ENCODE data around the gene BUD23. TPM values are rescaled to one million over a fixed set of nuclear protein-coding genes. Genes with fewer than 3 reads are reported as not detected.

Gene BUD23
- total and polyA plus RNA-seq, 8 donors: 17.4 to 71.9 (median 44.2) TPM

DNA sequence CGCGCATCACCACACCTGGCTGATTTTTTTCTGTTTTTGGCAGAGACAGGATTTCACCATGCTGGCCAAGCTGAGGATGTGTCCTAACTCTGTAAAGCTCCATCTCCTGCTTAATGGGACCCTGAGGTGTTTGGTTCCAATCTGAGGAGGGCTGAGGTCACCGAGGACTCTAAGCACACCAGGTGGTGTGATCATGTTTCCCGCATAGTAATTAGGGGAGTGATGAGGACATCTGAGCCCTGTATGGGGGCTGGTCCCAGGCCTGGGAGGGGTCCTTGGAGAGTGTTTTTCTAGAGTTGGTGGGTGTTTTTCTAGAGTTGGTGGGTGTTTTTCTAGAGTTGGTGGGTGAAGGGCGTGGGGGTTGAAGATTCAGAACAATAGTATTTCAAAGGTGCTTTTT lies 58.2 kb downstream of the BUD23 start:
- no peaks in the 10 kb centered on the region for H3K9me3 ChIP-seq
- peaks cover 0 to 12% (median 10%) of the 10 kb centered on the region in 4 donors for H3K36me3 ChIP-seq
- H3K4me1 ChIP-seq: peaks cover 19 to 53% (median 38%) of the 10 kb centered on the region in 4 donors
- H3K27me3 ChIP-seq: no peaks in the 10 kb centered on the region
- WGBS, 5 donors: 85 to 92% (median 91%) methylated on average over 5 of the region's 5 CpGs
- no peak for TF ChIP-seq POLR2A (IDR thresholded peaks at IDR 0.05)
- H3K27ac ChIP-seq: peak overlapping the region in 4 of 5 donors; percentile 72 to 80 (median 76)
- intact Hi-C loops (cut with DNase I; ENCODE audit: low total_unique reads): no loop called here
- peak in 1 of 2 donors; percentile 51 for DNase-seq
- no peak overlapping the region for H3K4me3 ChIP-seq

DNA sequence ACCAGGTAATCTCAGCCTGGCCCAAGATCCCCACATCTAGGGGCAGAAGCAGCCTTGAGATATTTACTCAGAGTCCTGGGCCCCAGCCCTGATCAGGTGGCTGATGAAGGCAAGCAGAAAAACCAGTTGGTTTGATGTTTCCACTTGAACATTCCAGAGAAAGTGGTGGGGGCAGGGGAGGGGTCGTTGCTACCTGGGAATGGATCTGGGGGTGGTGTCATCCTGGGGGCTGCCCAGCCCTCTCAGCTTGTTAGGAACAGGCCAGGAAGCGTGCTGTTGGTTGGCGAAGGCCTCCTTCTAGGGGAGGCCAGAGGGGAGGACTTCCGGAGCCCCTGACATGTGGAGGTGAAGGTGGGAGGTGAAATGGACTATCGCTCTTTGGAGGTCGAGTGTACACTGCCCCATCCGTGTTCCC lies 58.9 kb downstream of the BUD23 start:
- WGBS, 5 donors: 25 to 56% (median 46%) methylated on average over 7 of the region's 7 CpGs
- Histone ChIP-seq H3K4me1 (peaks cover 19 to 49% (median 36%) of the 10 kb centered on the region in 4 donors), H3K27ac (peak overlapping the region; percentile 72 to 80 (median 75))

DNA sequence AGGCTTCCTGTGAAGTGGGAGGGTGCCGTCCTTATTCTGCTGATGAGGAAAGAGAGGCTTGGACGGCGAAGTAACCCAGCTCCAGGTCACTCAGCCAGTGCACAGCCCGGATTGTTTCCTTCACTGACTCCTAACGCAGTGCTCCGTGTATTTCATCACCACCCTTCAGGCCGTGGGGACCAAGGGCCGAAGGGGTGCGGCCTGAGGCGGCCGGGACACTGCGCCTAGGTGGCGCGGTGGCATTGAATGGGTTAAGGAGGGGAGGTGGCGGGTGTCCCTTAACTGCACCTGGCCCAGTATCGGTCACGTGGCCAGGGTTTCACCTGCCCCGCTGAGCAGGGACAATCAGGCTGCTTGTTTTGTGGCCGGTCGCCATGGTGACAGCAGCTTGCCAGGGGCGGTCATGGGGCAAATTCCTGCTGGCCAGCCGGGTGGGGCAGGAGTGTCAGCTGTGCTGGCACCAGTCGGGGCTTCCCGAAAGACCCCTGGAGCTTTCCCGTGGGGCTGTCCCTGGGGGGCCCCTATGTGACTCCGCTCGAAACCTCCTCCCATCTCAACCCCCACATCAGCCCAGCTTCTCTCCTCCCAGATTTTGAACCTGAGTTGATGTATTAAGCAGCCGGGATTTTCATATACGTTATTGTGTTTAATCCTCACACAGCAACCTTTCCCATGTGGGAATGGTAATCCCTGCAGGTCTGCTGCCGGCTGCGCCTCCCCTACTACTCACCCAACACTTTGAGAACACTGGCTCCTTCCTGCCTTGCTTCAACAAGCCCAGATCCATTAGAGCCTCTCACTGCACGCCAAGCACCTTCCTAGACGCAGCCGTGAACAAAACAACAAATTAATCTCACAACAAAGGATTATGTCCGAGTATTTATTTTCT lies 59.6 kb downstream of the BUD23 start:
- Histone ChIP-seq H3K4me1 (peaks cover 14 to 42% (median 29%) of the 10 kb centered on the region in 4 donors), H3K9me3 (no peaks in the 10 kb centered on the region), H3K36me3 (no peaks in the 10 kb centered on the region), H3K27me3 (no peaks in the 10 kb centered on the region), H3K27ac (peak overlapping the region; percentile 72 to 80 (median 75)), H3K4me3 (peak overlapping the region in 1 of 4 donors; percentile 17)
- intact Hi-C loops (cut with DNase I; ENCODE audit: low total_unique reads): no loop called here
- TF ChIP-seq, protein P1, sequence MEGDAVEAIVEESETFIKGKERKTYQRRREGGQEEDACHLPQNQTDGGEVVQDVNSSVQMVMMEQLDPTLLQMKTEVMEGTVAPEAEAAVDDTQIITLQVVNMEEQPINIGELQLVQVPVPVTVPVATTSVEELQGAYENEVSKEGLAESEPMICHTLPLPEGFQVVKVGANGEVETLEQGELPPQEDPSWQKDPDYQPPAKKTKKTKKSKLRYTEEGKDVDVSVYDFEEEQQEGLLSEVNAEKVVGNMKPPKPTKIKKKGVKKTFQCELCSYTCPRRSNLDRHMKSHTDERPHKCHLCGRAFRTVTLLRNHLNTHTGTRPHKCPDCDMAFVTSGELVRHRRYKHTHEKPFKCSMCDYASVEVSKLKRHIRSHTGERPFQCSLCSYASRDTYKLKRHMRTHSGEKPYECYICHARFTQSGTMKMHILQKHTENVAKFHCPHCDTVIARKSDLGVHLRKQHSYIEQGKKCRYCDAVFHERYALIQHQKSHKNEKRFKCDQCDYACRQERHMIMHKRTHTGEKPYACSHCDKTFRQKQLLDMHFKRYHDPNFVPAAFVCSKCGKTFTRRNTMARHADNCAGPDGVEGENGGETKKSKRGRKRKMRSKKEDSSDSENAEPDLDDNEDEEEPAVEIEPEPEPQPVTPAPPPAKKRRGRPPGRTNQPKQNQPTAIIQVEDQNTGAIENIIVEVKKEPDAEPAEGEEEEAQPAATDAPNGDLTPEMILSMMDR (IDR thresholded peaks at IDR 0.05): no peak
- TF ChIP-seq POLR2AphosphoS5 (IDR thresholded peaks at IDR 0.05): peak; percentile 38 to 92 (median 54)
- WGBS, 5 donors: 17 to 35% (median 22%) methylated on average over 18 to 35 of the region's 35 CpGs
- DNase-seq: peak; percentile 96 to 98

More for the DNA sequence above, 58.9 kb downstream of the BUD23 start:
- DNase-seq: peak in 1 of 2 donors; percentile 84
- Histone ChIP-seq H3K9me3 (no peaks in the 10 kb centered on the region), H3K4me3 (peak overlapping the region in 1 of 4 donors; percentile 17), H3K36me3 (peaks cover 0 to 4% (median 2%) of the 10 kb centered on the region in 4 donors), H3K27me3 (no peaks in the 10 kb centered on the region)
- TF ChIP-seq POLR2AphosphoS5 (IDR thresholded peaks at IDR 0.05): no peak
- TF ChIP-seq, protein P1 (IDR thresholded peaks at IDR 0.05): no peak
- no peak for TF ChIP-seq POLR2A (IDR thresholded peaks at IDR 0.05)
- TF ChIP-seq EP300 (IDR thresholded peaks at IDR 0.05): no peak
- intact Hi-C loops (cut with DNase I; ENCODE audit: low total_unique reads): no loop called here

DNA sequence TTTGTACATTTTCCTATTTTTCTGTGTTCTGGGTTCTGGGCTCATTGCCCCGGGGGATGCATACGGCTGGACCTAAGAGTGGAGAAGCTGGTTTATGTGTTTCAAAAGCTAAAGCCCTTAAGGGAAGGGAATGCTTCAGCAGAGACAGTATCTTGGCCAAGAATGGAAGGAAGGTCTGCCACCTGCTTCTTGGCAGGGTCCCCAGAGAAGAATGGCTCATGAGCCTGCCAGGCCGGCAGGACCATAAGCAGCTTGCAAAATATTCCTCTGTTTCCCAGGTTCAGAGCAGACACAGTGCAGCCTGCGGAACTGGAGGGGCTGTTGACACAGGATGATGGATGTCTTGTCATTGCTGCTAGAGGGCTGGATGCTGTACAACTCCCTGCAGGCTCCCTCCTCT lies 63.0 kb downstream of the BUD23 start:
- intact Hi-C loops (cut with DNase I; ENCODE audit: low total_unique reads): no loop called here
- Histone ChIP-seq H3K27me3 (no peaks in the 10 kb centered on the region), H3K36me3 (no peaks in the 10 kb centered on the region), H3K4me3 (no peak overlapping the region), H3K9me3 (no peaks in the 10 kb centered on the region), H3K4me1 (peaks cover 13 to 29% (median 19%) of the 10 kb centered on the region in 4 donors), H3K27ac (peak overlapping the region in 1 of 5 donors; percentile 64)
- 35 to 48% (median 46%) methylated on average over 4 of the region's 4 CpGs for WGBS, 5 donors
- DNase-seq: peak; percentile 42 to 52
- TF ChIP-seq POLR2AphosphoS5 (IDR thresholded peaks at IDR 0.05): no peak
- TF ChIP-seq, protein P1 (IDR thresholded peaks at IDR 0.05): no peak
- no peak for TF ChIP-seq POLR2A (IDR thresholded peaks at IDR 0.05)
- no peak for TF ChIP-seq EP300 (IDR thresholded peaks at IDR 0.05)

Small RNAs within 50 kb of the gene (small RNA-seq; reads per million reads assigned to genes)
- gene MIR4284: 0 reads per million in 4 donors
- gene RN7SL265P: 0 reads per million in 4 donors

Other genes with a start within 250 kb of the BUD23 start
- under 1 TPM in 1 of 5 donors, not detected in 4; 0.18 TPM for gene FZD9, start 249.8 kb upstream of the BUD23 start, total RNA-seq
- gene FZD9, start 249.8 kb upstream of the BUD23 start, polyA plus RNA-seq: under 1 TPM in 2 of 3 donors, not detected in 1; 0.35 to 0.50 TPM
- gene BAZ1B, start 161.3 kb upstream of the BUD23 start, total RNA-seq: 100 to 1,000 TPM in 1 of 5 donors, 10 to 100 TPM in 4; 43.0 to 210 (median 52.2) TPM
- gene BAZ1B, start 161.3 kb upstream of the BUD23 start, polyA plus RNA-seq: 10 to 100 TPM in 2 of 3 donors, 1 to 10 TPM in 1; 8.9 to 18.9 (median 14.4) TPM
- gene BCL7B, start 125.9 kb upstream of the BUD23 start, total RNA-seq: 100 to 1,000 TPM in 1 of 5 donors, 10 to 100 TPM in 3, 1 to 10 TPM in 1; 9.0 to 105 (median 76.1) TPM
- gene BCL7B, start 125.9 kb upstream of the BUD23 start, polyA plus RNA-seq: 10 to 100 TPM; 39.1 to 75.6 (median 54.7) TPM
- gene TBL2, start 105.0 kb upstream of the BUD23 start, total RNA-seq: 100 to 1,000 TPM in 1 of 5 donors, 10 to 100 TPM in 3, 1 to 10 TPM in 1; 1.2 to 176 (median 43.0) TPM
- gene TBL2, start 105.0 kb upstream of the BUD23 start, polyA plus RNA-seq: 10 to 100 TPM in 1 of 3 donors, 1 to 10 TPM in 2; 8.9 to 11.8 (median 9.5) TPM
- 100 to 1,000 TPM in 1 of 5 donors, 10 to 100 TPM in 3, 1 to 10 TPM in 1; 4.4 to 102 (median 16.1) TPM for gene MLXIPL, start 59.1 kb upstream of the BUD23 start, total RNA-seq
- 1 to 10 TPM; 2.4 to 3.1 (median 2.6) TPM for gene MLXIPL, start 59.1 kb upstream of the BUD23 start, polyA plus RNA-seq
- under 1 TPM in 1 of 5 donors, not detected in 4; 0.55 TPM for gene VPS37D, start 15.8 kb upstream of the BUD23 start, total RNA-seq
- 1 to 10 TPM; 2.2 to 2.4 (median 2.3) TPM for gene VPS37D, start 15.8 kb upstream of the BUD23 start, polyA plus RNA-seq
- gene DNAJC30, start 144 bp upstream of the BUD23 start, total RNA-seq: 10 to 100 TPM in 1 of 5 donors, 1 to 10 TPM in 3, not detected in 1; 1.2 to 11.3 (median 3.2) TPM
- 1 to 10 TPM; 5.7 to 8.2 (median 8.0) TPM for gene DNAJC30, start 144 bp upstream of the BUD23 start, polyA plus RNA-seq
- 10 to 100 TPM in 2 of 5 donors, 1 to 10 TPM in 2, not detected in 1; 3.9 to 57.2 (median 11.6) TPM for gene STX1A, start 36.1 kb downstream of the BUD23 start, total RNA-seq
- gene STX1A, start 36.1 kb downstream of the BUD23 start, polyA plus RNA-seq: 1 to 10 TPM; 1.1 to 8.1 (median 4.2) TPM
- 100 to 1,000 TPM in 1 of 5 donors, 10 to 100 TPM in 4; 11.6 to 112 (median 13.8) TPM for gene ABHD11, start 55.2 kb downstream of the BUD23 start, total RNA-seq
- 10 to 100 TPM; 19.5 to 27.2 (median 22.9) TPM for gene ABHD11, start 55.2 kb downstream of the BUD23 start, polyA plus RNA-seq
- 1,000 to 10,000 TPM in 1 of 5 donors, 1 to 10 TPM in 2, under 1 TPM in 1, not detected in 1; 0.45 to 1,550 (median 2.2) TPM for gene CLDN3, start 86.7 kb downstream of the BUD23 start, total RNA-seq
- 1 to 10 TPM in 1 of 3 donors, under 1 TPM in 1, not detected in 1; 0.62 to 1.4 TPM for gene CLDN3, start 86.7 kb downstream of the BUD23 start, polyA plus RNA-seq
- 100 to 1,000 TPM in 1 of 5 donors, 10 to 100 TPM in 3, not detected in 1; 15.6 to 523 (median 17.3) TPM for gene CLDN4, start 147.4 kb downstream of the BUD23 start, total RNA-seq
- 10 to 100 TPM in 2 of 3 donors, 1 to 10 TPM in 1; 2.4 to 51.2 (median 36.1) TPM for gene CLDN4, start 147.4 kb downstream of the BUD23 start, polyA plus RNA-seq
- 1 to 10 TPM in 2 of 5 donors, under 1 TPM in 1, not detected in 2; 0.87 to 4.8 (median 3.0) TPM for gene METTL27, start 158.9 kb downstream of the BUD23 start, total RNA-seq
- gene METTL27, start 158.9 kb downstream of the BUD23 start, polyA plus RNA-seq: under 1 TPM in 1 of 3 donors, not detected in 2; 0.80 TPM
- gene TMEM270, start 177.6 kb downstream of the BUD23 start, total RNA-seq: not detected
- not detected for gene TMEM270, start 177.6 kb downstream of the BUD23 start, polyA plus RNA-seq

Data from stomach (tissue), 9 donors.